Breast epithelium (tissue), 3 donors: ENCODE measurements around the gene DNASE1L3.

Experiments used
- CTCF ChIP-seq, 3 donors: fragments of 450-650 bp; IDR thresholded peaks; one replicate each; pipeline ENCODE4 v1.5.1; 2016 to 2017; ENCODE audit warnings: antibody characterized with exemption in 3 of 3, mild to moderate bottlenecking in 3 of 3, moderate library complexity in 3 of 3
- POLR2A ChIP-seq: fragments of 450-650 bp; IDR thresholded peaks from one replicate; pipeline ENCODE4 v1.6.1; 2016; ENCODE audit warnings: antibody characterized with exemption, mild to moderate bottlenecking, moderate library complexity

- TF ChIP-seq CTCF (IDR thresholded peaks at IDR 0.05) (no peak), POLR2A (no peak)
Measured at GRCh38 chr3:58176827-58177489, 33.8 kb downstream of the DNASE1L3 start.
